ENCODE results near the gene C6orf118.
A peak's percentile ranks its signal among the peaks of the same experiment; 100 is the strongest.

Gene C6orf118

DNA sequence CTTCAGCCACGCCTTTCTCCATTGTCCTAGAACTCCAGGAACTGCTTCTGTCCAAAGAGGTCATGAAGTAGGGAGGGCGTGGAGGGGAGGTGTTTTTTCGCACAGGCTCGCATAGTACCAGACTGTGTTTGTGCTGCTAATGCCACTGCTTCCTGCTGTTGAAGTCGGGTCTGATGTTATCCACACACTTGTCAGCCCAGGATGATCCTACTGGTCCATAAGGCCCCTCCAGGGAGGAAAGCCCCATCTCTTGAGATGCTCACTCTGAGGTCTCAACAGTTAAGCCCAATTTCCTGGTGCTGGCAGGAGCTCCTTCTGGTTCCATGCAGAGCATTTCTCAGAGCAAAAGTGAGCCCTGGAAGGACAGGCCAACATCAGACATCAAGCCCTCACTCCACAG lies 65.6 kb downstream of the C6orf118 start:
- DNase-seq, result no peak

DNA sequence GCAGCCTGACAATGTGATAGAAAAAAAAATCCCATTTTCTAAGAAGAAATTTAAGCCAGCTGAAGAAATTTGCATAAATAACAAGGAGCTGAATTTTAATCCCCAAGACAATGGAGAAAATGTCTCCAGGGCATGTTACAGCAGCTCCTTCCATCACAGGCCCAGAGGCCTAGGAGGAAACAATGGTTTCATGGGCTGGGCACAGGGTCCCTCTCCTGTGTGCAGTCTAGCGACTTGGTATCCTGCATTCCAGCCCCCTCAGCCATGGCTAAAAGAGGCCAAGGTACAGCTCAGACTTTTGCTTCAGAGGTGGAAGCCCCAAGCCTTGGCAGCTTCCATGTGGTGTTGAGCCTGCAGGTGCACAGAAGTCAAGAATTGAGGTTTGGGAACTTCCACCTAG lies 73.1 kb downstream of the C6orf118 start:
- DNase-seq, result no peak

DNA sequence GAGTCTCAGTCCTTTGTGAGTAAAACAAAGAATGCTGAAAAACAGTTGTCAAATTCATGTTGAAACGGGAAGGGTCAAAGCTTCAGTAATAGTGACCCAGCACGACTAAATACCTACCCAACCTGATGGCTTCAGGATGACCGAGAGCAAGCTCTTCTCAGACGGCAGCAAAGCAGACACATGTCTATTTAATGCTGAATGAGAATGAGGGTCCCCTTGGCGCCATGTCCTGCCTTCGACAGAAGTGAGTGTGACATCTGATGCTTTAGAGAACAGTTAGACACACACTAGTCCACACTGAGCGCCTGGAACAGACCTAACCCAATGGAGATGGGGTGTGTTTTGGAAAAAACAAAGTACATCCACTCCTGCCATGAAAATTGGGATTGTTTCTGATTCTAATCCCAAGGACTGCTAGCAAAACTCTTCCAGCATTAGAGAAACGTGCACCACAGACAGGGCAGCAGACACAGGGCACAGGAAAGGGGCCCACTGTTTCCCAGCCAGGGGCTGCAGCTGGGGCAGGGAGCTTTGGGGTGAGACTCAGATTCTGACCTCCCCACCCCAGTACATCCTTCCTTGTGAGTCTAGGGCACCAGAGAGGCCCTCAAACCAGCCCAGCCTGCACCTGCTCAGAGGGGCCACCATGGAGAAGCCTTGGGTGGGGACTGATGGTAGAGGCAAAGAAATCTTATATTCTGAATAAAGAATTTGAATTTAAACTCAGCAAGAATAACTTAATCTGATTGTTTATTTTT lies 76.5 kb downstream of the C6orf118 start:
- no peak for DNase-seq

DNA sequence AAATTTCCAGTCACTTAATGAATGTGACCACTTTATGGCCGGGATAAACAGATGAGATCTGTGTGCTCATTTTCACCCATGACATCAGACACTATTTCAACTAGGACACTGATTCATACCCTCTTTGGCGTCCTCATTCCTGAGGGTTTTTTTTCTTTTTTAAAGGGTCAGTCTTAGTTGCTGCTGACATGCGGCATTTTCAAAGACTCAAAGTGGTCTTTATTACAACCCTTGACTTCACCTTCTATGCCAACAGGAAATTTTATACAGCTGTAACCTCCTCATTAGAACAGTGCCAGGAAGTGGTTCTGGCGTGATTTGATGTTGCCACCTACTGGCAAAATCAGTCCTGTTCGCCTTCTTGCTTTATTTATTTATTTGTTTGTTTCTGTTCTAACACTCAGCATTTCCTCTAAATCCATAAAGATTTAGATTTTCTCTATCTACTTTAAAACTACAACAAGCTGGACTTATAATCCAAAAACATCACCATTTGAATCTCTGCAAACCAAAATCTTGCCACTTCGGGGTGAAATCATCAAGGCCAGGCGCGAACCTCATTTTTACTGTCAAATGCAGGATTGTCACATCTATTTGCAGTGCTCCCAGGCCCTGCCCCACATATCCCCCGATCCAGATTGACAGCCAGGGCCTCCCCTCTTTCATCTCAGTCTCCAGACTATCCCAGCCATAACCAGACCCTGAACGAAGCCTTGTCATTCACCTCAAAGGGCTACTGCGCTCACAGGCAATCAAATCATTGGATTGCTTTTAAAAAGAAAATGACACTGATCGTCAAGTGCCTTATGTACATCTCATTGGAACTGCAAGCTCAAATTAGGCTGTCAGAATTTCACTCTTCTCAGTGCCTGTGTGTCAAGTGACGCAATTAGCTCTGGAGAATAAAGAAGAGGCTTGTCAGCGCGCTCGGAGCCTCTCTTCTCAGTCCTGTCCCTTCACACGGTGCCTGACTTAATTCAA lies 77.5 kb downstream of the C6orf118 start:
- DNase-seq, result peak; percentile 71

DNA sequence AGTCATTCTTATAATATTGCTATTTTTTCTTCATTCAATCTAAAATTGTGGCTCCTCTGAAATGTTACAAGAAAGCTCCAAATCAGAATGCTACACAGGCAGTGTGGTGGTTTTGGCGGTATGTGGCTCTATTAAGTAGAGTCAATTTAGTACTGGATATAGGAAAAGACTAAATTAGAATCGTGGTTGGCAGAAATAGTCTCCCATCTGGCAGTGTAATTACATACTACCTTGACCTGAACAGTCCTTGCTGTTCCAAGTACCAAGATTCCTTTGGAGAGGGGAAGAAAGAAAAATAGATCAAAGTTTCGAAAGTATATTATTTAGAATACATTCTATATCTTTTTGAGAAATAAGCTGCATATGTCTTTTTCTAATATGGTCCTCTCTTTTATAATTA lies 78.2 kb downstream of the C6orf118 start:
- no peak for DNase-seq
